ENCODE measurements around the gene PKD1L1. TPM values are rescaled to one million over a fixed set of nuclear protein-coding genes. Genes with fewer than 3 reads are reported as not detected.
"Not testable (repeated sequence)": the region's sequence is repeated elsewhere in the genome, so short reads cannot be mapped to it uniquely, and the experiment has no call there.

The PKD1L1 gene
- total RNA-seq, 4 donors from 2014 or later = 0.38 to 81.7 (median 0.82) TPM

- ATAC-seq (ENCODE audit: low FRiP score) = no peak
- TF ChIP-seq CTCF (IDR thresholded peaks at IDR 0.05) = no peak
- no peak for DNase-seq (ENCODE audit: low spot score)
Observed at GRCh38 chr7:47758546-47758945, 189.7 kb downstream of the PKD1L1 start.

- no peak for TF ChIP-seq CTCF (IDR thresholded peaks at IDR 0.05)
- DNase-seq (ENCODE audit: low spot score) (peak; percentile 51), ATAC-seq (ENCODE audit: low FRiP score) (peak; percentile 96)
Observed at GRCh38 chr7:47757921-47758411, 190.3 kb downstream of the PKD1L1 start.

GRCh38 chr7:47756636-47757035 lies 191.6 kb downstream of the PKD1L1 start:
- DNase-seq (ENCODE audit: low spot score) = no peak
- TF ChIP-seq CTCF (IDR thresholded peaks at IDR 0.05) = no peak
- ATAC-seq (ENCODE audit: low FRiP score) = no peak

- DNase-seq (ENCODE audit: low spot score) (no peak), ATAC-seq (ENCODE audit: low FRiP score) (no peak)
- no peak for TF ChIP-seq CTCF (IDR thresholded peaks at IDR 0.05)
Observed at GRCh38 chr7:47755248-47755647, 193.0 kb downstream of the PKD1L1 start.

GRCh38 chr7:47751724-47752123 lies 196.5 kb downstream of the PKD1L1 start:
- ATAC-seq (ENCODE audit: low FRiP score); DNase-seq (ENCODE audit: low spot score): not testable (repeated sequence)

- TF ChIP-seq CTCF (IDR thresholded peaks at IDR 0.05) = no peak
- no peak for DNase-seq (ENCODE audit: low spot score)
- ATAC-seq (ENCODE audit: low FRiP score) = no peak
Observed at GRCh38 chr7:47751043-47751442, 197.2 kb downstream of the PKD1L1 start.

GRCh38 chr7:47748041-47748440 lies 200.2 kb downstream of the PKD1L1 start:
- TF ChIP-seq CTCF (IDR thresholded peaks at IDR 0.05) = no peak
- ATAC-seq (ENCODE audit: low FRiP score) (no peak), DNase-seq (ENCODE audit: low spot score) (no peak)

GRCh38 chr7:47747160-47747559 lies 201.1 kb downstream of the PKD1L1 start:
- ATAC-seq (ENCODE audit: low FRiP score) (no peak), DNase-seq (ENCODE audit: low spot score) (no peak)
- TF ChIP-seq CTCF (IDR thresholded peaks at IDR 0.05) = no peak
